OCI-LY7 (cell line): ENCODE results near the gene TIAL1. TPM values are rescaled to one million over a fixed set of nuclear protein-coding genes. Genes with fewer than 3 reads are reported as not detected.

Source experiments
- BruUV-seq: library from RNA; stranded (reverse); fragments of 400-500 nt; replicated peaks from 2 replicates; lab custom pipeline; 2021; lab: Mats Ljungman, UMichigan
- CTCF ChIA-PET: fragments of 300-600 bp; sonication (Branson Sonifier 250); formaldehyde crosslinking; loops from one replicate; lab custom pipeline; 2022; ENCODE audit warnings: antibody characterized with exemption; ENCODE audit not compliant: unreplicated experiment; lab: Charles Lee
- POLR2A ChIA-PET: fragments of 300-600 bp; sonication (Branson Sonifier 250); formaldehyde crosslinking; loops from one replicate; lab custom pipeline; 2022; ENCODE audit warnings: antibody characterized with exemption; lab: Charles Lee
- DNase-seq: peaks from one replicate; pipeline ENCODE4 v3.0.0-alpha.2; 2015; ENCODE audit warnings: low spot score
- H2AFZ ChIP-seq: fragments of 200-600 bp; sonication (generic), shearing (Covaris generic); 2 replicates; pipeline ENCODE4 v1.6.1; 2014; ENCODE audit warnings: mild to moderate bottlenecking, antibody characterized with exemption, low read length, moderate library complexity
- H3K27ac ChIP-seq: fragments of 200-600 bp; sonication (generic); 2 replicates; pipeline ENCODE4 v1.5.1; 2014; ENCODE audit warnings: mixed run types, low read depth, mild to moderate bottlenecking, moderate library complexity, low read length, inconsistent platforms; ENCODE audit not compliant: poor library complexity, severe bottlenecking
- H3K36me3 ChIP-seq: fragments of 200-600 bp; sonication (generic); 2 replicates; pipeline ENCODE4 v1.6.1; 2014; ENCODE audit warnings: mild to moderate bottlenecking, antibody characterized with exemption, low read length, moderate library complexity, mixed read lengths; ENCODE audit not compliant: insufficient read depth
- H3K4me1 ChIP-seq: fragments of 200-600 bp; sonication (generic); 2 replicates; pipeline ENCODE4 v1.5.1; 2014; ENCODE audit warnings: mild to moderate bottlenecking, low read length; ENCODE audit not compliant: insufficient read depth, poor library complexity, severe bottlenecking
- H3K4me2 ChIP-seq: fragments of 200-600 bp; sonication (generic); 2 replicates; pipeline ENCODE4 v1.6.1; 2014; ENCODE audit warnings: mild to moderate bottlenecking, low read length
- H3K4me3 ChIP-seq: fragments of 200-600 bp; sonication (generic); 2 replicates; pipeline ENCODE4 v1.5.1; 2014; ENCODE audit warnings: mild to moderate bottlenecking, low read depth, low read length; ENCODE audit not compliant: poor library complexity, severe bottlenecking
- H3K79me2 ChIP-seq: fragments of 200-600 bp; sonication (generic); 2 replicates; pipeline ENCODE4 v1.6.1; 2016; ENCODE audit warnings: low read depth, mild to moderate bottlenecking, low read length, moderate library complexity, mixed read lengths; ENCODE audit not compliant: insufficient read depth
- H3K9me2 ChIP-seq: fragments of 200-600 bp; sonication (generic); 2 replicates; pipeline ENCODE4 v1.6.1; 2016; ENCODE audit warnings: mild to moderate bottlenecking, low read length, mixed read lengths; ENCODE audit not compliant: insufficient read depth
- H3K9me3 ChIP-seq: fragments of 200-600 bp; sonication (generic); 2 replicates; pipeline ENCODE4 v1.6.1; 2014; ENCODE audit warnings: mild to moderate bottlenecking, mixed run types, low read length, mixed read lengths
- H4K20me1 ChIP-seq: fragments of 200-600 bp; sonication (generic); 2 replicates; pipeline ENCODE4 v1.6.1; 2014; ENCODE audit warnings: mild to moderate bottlenecking, antibody characterized with exemption, low read length, moderate library complexity, mixed read lengths; ENCODE audit not compliant: insufficient read depth
- CTCF ChIP-seq: fragments of 200-600 bp; sonication (generic); conservative IDR thresholded peaks from 2 replicates; pipeline ENCODE4 v1.5.1; 2014; ENCODE audit warnings: mild to moderate bottlenecking, antibody characterized with exemption, low read length, moderate library complexity, mixed read lengths
- EZH2phosphoT487 ChIP-seq: fragments of 200-600 bp; sonication (generic); IDR thresholded peaks from 2 replicates; pipeline ENCODE4 v1.6.1; 2018; ENCODE audit warnings: low read depth, borderline replicate concordance, mild to moderate bottlenecking, mixed run types, antibody characterized with exemption, low read length, moderate library complexity, mixed read lengths
- intact Hi-C: fragments of 100-400 bp; cut with micrococcal nuclease; formaldehyde crosslinking; loops from one replicate; pipeline ENCODE4 v1.10.0; 2022; ENCODE audit not compliant: unreplicated experiment
- total RNA-seq, 2 experiments: library from RNA; depleted of rRNA in 1 of 2; stranded (reverse); fragments of >200 nt in 1 of 2; shearing (Covaris generic) in 1 of 2; gene quantifications; 2 replicates each; pipeline ENCODE4 v1.2.3, GENCODE V29; 2014 to 2022

The TIAL1 gene
- total RNA-seq, 2 experiments from 2014 or later: 61.1 to 172 TPM

GRCh38 chr10:119613741-119614140 is 17.0 kb upstream of the TIAL1 start:
- H3K9me3 ChIP-seq: no peaks in the 10 kb centered on the region
- DNase-seq: no peak
- no peaks in the 10 kb centered on the region for H3K36me3 ChIP-seq
- intact Hi-C loops: no loop called here
- no peak overlapping the region for H2AFZ ChIP-seq
- no peak overlapping the region for H3K27ac ChIP-seq
- no peak overlapping the region for H3K4me2 ChIP-seq
- TF ChIP-seq CTCF (no peak), EZH2phosphoT487 (no peak)
- H3K4me3 ChIP-seq: no peak overlapping the region
- CTCF ChIA-PET: no interaction called here
- no peaks in the 10 kb centered on the region for H4K20me1 ChIP-seq
- no peaks in the 10 kb centered on the region for H3K9me2 ChIP-seq
- no TSS peak for BruUV-seq
- no peaks in the 10 kb centered on the region for H3K4me1 ChIP-seq
- POLR2A ChIA-PET: interaction anchor here (2.4 kb wide), 1 partner anchor 15 kb away, joined by 7 read pairs; no protein-coding TSS in a partner anchor
- no peaks in the 10 kb centered on the region for H3K79me2 ChIP-seq

- H2AFZ ChIP-seq: no peak overlapping the region
- H3K9me2 ChIP-seq: no peaks in the 10 kb centered on the region
- H3K9me3 ChIP-seq: no peaks in the 10 kb centered on the region
- no peak for DNase-seq
- CTCF ChIA-PET: no interaction called here
- POLR2A ChIA-PET: interaction anchor here (0.6 to 0.7 kb wide), 3 partner anchors 145 to 463 kb away, joined by 3 to 4 read pairs (median 3); no protein-coding TSS in a partner anchor
- intact Hi-C loops: no loop called here
- no peaks in the 10 kb centered on the region for H3K36me3 ChIP-seq
- H4K20me1 ChIP-seq: no peaks in the 10 kb centered on the region
- BruUV-seq: no TSS peak
- H3K27ac ChIP-seq: no peak overlapping the region
- H3K4me2 ChIP-seq: no peak overlapping the region
- H3K4me1 ChIP-seq: no peaks in the 10 kb centered on the region
- H3K4me3 ChIP-seq: no peak overlapping the region
- no peaks in the 10 kb centered on the region for H3K79me2 ChIP-seq
- TF ChIP-seq CTCF (no peak), EZH2phosphoT487 (no peak)
Observed at GRCh38 chr10:119611433-119611832, 14.7 kb upstream of the TIAL1 start.

DNA sequence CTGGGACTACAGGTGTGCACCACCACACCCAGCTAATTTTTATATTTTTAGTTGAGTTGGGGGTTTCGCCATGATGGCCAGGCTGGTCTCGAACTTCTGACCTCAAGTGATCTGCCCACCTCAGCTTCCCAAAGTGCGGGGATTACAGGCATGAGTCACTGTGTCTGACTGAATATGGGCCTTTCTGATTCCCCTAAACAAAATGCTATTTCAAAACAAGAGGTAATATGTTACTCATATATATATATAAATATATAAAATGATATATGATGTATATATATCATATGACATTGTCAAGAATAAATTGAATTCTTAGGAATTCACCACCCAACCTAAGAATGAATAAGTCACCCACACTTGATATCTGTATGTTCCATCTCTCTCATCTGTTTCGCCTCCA is 12.8 kb upstream of the TIAL1 start:
- DNase-seq: no peak
- Histone ChIP-seq H3K36me3 (no peaks in the 10 kb centered on the region), H3K27ac (no peak overlapping the region), H3K79me2 (no peaks in the 10 kb centered on the region), H3K4me1 (no peaks in the 10 kb centered on the region), H4K20me1 (no peaks in the 10 kb centered on the region), H3K9me3 (no peaks in the 10 kb centered on the region), H3K9me2 (no peaks in the 10 kb centered on the region), H3K4me2 (no peak overlapping the region), H3K4me3 (no peak overlapping the region), H2AFZ (no peak overlapping the region)
- ChIA-PET POLR2A (interaction anchor here (0.6 to 0.7 kb wide), 2 partner anchors 8 to 27 kb away, joined by 3 read pairs; no protein-coding TSS in a partner anchor), CTCF (no interaction called here)
- TF ChIP-seq EZH2phosphoT487 (no peak), CTCF (no peak)
- intact Hi-C loops: loop anchor here (10.0 kb wide), 1 partner anchor 245 kb away; no protein-coding TSS in a partner anchor
- BruUV-seq: no TSS peak
